Endothelial cell of umbilical vein (primary cell): ENCODE results near the gene IKZF1. TPM values are rescaled to one million over a fixed set of nuclear protein-coding genes. Genes with fewer than 3 reads are reported as not detected.

Experiments
- BruUV-seq: library from RNA; stranded (reverse); fragments of 400-500 nt; replicated peaks from 2 replicates; lab custom pipeline; 2021; lab: Mats Ljungman, UMichigan
- CTCF ChIA-PET: fragments of 300-600, 350-600 bp; sonication (Branson Sonifier 250); formaldehyde crosslinking; loops from one replicate; lab custom pipeline; 2021; ENCODE audit warnings: antibody characterized with exemption, inconsistent platforms; lab: Charles Lee
- POLR2A ChIA-PET: fragments of 300-600, 350-600 bp; sonication (Branson Sonifier 250); formaldehyde crosslinking; loops from one replicate; lab custom pipeline; 2021; ENCODE audit warnings: antibody characterized with exemption, inconsistent platforms; lab: Charles Lee
- DNase-seq: peaks from one replicate; pipeline ENCODE4 v3.0.0-alpha.2; 2011; ENCODE audit warnings: low read depth, low spot score
- FAIRE-seq: peaks from 2 replicates; lab custom pipeline; 2011; peaks lifted over from hg19 to GRCh38; lab: Jason Lieb, UNC
- H2AFZ ChIP-seq: 2 replicates; pipeline ENCODE4 v1.6.0; 2012; ENCODE audit warnings: low read depth, low read length, control low read depth, inconsistent platforms
- H3K27ac ChIP-seq: 2 replicates; pipeline ENCODE4 v1.5.1; 2011; ENCODE audit warnings: low read depth, mild to moderate bottlenecking, control low read depth, low read length, moderate library complexity; ENCODE audit not compliant: insufficient read depth
- H3K27me3 ChIP-seq, 2 experiments: 2 replicates each; pipeline versions ENCODE4 v1.6.0 to v1.6.1; 2011; ENCODE audit warnings: low read length in 2 of 2, mixed read lengths in 1 of 2; ENCODE audit not compliant: control insufficient read depth in 2 of 2, insufficient read depth in 2 of 2
- H3K36me3 ChIP-seq, 2 experiments: 2 replicates in 1 of 2; 3 replicates in 1 of 2; pipeline ENCODE4 v1.5.1; 2011; ENCODE audit warnings: low read length in 2 of 2, mild to moderate bottlenecking in 1 of 2, moderate library complexity in 1 of 2; ENCODE audit not compliant: control insufficient read depth in 2 of 2, insufficient read depth in 2 of 2; ENCODE audit errors: extremely low read depth in 1 of 2
- H3K4me1 ChIP-seq: 3 replicates; pipeline ENCODE4 v1.5.1; 2011; ENCODE audit warnings: mild to moderate bottlenecking, low read length; ENCODE audit not compliant: control insufficient read depth, insufficient read depth; ENCODE audit errors: extremely low read depth
- H3K4me2 ChIP-seq: 2 replicates; pipeline ENCODE4 v1.6.1; 2011; ENCODE audit warnings: low read length, control low read depth, mixed read lengths; ENCODE audit not compliant: insufficient read depth
- H3K4me3 ChIP-seq, 3 experiments: fragments of 200-600 bp in 1 of 3; sonication (generic), shearing (Covaris generic) in 1 of 3; replicated peaks in 1 of 3; 2 replicates each; pipeline ENCODE4 v1.5.1; 2011 to 2016; ENCODE audit warnings: control low read depth in 3 of 3, low read length in 3 of 3, mild to moderate bottlenecking in 2 of 3, inconsistent platforms in 1 of 3, low read depth in 1 of 3, moderate library complexity in 1 of 3; ENCODE audit not compliant: insufficient read depth in 1 of 3
- H3K79me2 ChIP-seq: 2 replicates; pipeline ENCODE4 v1.6.0; 2012; ENCODE audit warnings: low read length, inconsistent platforms; ENCODE audit not compliant: control insufficient read depth, insufficient read depth
- H3K9ac ChIP-seq: replicated peaks from 2 replicates; pipeline ENCODE3; 2011; ENCODE audit warnings: low read length, control low read depth; ENCODE audit not compliant: insufficient read depth; ENCODE audit errors: extremely low read depth
- H3K9me1 ChIP-seq: replicated peaks from 3 replicates; pipeline ENCODE4 v1.6.0; 2011; ENCODE audit warnings: mild to moderate bottlenecking, low read length; ENCODE audit not compliant: control insufficient read depth, insufficient read depth; ENCODE audit errors: extremely low read depth
- H3K9me3 ChIP-seq: replicated peaks from 2 replicates; pipeline ENCODE4 v1.5.1; 2012; ENCODE audit warnings: low read length, inconsistent platforms; ENCODE audit not compliant: control insufficient read depth, insufficient read depth
- H4K20me1 ChIP-seq: replicated peaks from 2 replicates; pipeline ENCODE3; 2011; ENCODE audit warnings: mild to moderate bottlenecking, low read length; ENCODE audit not compliant: control insufficient read depth, insufficient read depth; ENCODE audit errors: extremely low read depth
- EZH2 ChIP-seq: IDR thresholded peaks from 2 replicates; pipeline ENCODE4 v1.6.1; 2012; ENCODE audit warnings: borderline replicate concordance, low read depth, mild to moderate bottlenecking, moderate library complexity, low read length, inconsistent platforms; ENCODE audit not compliant: severe bottlenecking
- JUN ChIP-seq: IDR thresholded peaks from 2 replicates; pipeline ENCODE4 v1.6.1; 2011; ENCODE audit warnings: borderline replicate concordance, low read depth; ENCODE audit not compliant: insufficient read length, insufficient read depth
- dilution Hi-C: fragments of 300-500 bp; cut with MboI; formaldehyde crosslinking; loops from one replicate; pipeline ENCODE4 v1.15.0; 2019; ENCODE audit warnings: low sequenced_read_pairs; ENCODE audit not compliant: extremely low pct_ligation_motif_present
- intact Hi-C: fragments of 100-400 bp; cut with micrococcal nuclease; formaldehyde crosslinking; loops from one replicate; pipeline ENCODE4 v1.10.0; 2022
- polyA plus RNA-seq, 4 experiments: library from polyadenylated mRNA; depleted of rRNA in 3 of 4; stranded (reverse) in 3 of 4; unstranded in 1 of 4; fragments of >200 nt; gene quantifications; 2 replicates each; pipeline versions ENCODE4 v1.2.1 to v1.2.3, GENCODE V29; 2011 to 2012; ENCODE audit warnings: missing spikeins in 1 of 4
- total RNA-seq: library from RNA; stranded (reverse); gene quantifications from 2 replicates; pipeline ENCODE4 v1.2.3, GENCODE V29; 2021
- TF ChIP-seq, protein P1 (sequence below): IDR thresholded peaks from 2 replicates; pipeline ENCODE4 v1.6.1; 2011; ENCODE audit not compliant: insufficient read depth, insufficient read length
- TF ChIP-seq, protein P2 (sequence below), 2 donors: IDR thresholded peaks; 1 replicate in 1 of 2; 2 replicates in 1 of 2; pipeline ENCODE4 v1.5.1; 2011; ENCODE audit warnings: low read length in 2 of 2, mild to moderate bottlenecking in 2 of 2, moderate library complexity in 2 of 2, control low read depth in 1 of 2, inconsistent platforms in 1 of 2, low read depth in 1 of 2; ENCODE audit not compliant: insufficient read depth in 1 of 2; ENCODE audit errors: extremely low read depth in 1 of 2

The IKZF1 gene
- total and polyA plus RNA-seq, 2 donors (not counting 3 experiments of a cell fraction or from before 2014, with no cell fraction given) = 0.01 to 0.20 TPM

DNA sequence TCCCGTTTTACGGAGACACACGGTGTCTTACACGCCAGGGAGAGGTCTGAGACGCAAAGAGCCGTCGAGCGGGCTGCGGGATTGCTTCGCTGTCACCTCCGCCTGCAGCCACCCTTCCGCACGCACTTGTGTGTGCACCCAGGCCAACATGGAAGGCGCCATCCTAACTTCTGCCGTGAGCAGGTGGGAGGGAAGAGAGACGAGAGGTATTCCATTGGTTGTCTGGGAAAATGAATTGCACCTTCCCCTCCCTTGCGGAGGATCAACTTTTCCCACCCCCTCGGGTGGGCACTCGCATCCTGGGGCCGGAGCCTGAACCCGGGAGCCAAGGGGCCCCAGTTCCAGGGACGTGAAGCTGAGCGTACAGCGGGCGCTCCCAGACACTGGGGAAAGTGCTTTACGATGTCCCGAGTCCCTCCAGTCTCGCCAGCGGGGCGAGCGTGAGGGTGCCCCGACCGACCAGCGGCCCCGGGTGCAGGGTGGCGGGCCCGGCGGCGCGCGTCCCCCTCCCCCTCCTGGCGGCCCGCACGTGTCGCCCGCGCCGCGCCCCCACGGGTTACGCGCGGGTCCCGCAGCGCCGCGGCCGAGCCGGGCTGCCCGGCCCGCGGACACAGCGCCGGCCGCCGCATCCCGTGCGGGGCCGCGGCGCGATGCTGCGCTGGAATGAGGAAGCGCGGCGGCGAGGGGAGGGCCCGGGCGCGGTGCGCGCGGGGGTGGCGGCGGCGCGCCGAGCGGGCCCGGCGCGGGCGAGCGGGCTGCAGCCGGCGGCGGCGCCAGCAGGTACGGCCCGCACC lies 984 bp upstream of the IKZF1 start:
- no peaks in the 10 kb centered on the region for H3K4me1 ChIP-seq
- no peaks in the 10 kb centered on the region for H3K79me2 ChIP-seq
- TF ChIP-seq EZH2 (peak; percentile 68), JUN (no peak)
- TF ChIP-seq, protein P1, sequence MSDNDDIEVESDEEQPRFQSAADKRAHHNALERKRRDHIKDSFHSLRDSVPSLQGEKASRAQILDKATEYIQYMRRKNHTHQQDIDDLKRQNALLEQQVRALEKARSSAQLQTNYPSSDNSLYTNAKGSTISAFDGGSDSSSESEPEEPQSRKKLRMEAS = no peak
- no peak overlapping the region for H3K27ac ChIP-seq
- CTCF ChIA-PET = no interaction called here
- H3K9ac ChIP-seq = no peak overlapping the region
- H3K4me2 ChIP-seq = no peak overlapping the region
- no TSS peak for BruUV-seq
- FAIRE-seq (no peak), DNase-seq (no peak)
- no peaks in the 10 kb centered on the region for H4K20me1 ChIP-seq
- peaks cover 34 to 53% of the 10 kb centered on the region in 2 experiments for H3K27me3 ChIP-seq
- no peaks in the 10 kb centered on the region for H3K9me3 ChIP-seq
- intact Hi-C loops (loop anchor here (10.0 kb wide), 1 partner anchor 61 kb away; no protein-coding TSS in a partner anchor), dilution Hi-C loops (no loop called here)
- no peaks in the 10 kb centered on the region for H3K36me3 ChIP-seq
- no peak overlapping the region for H2AFZ ChIP-seq
- POLR2A ChIA-PET = no interaction called here
- peak overlapping the region in 1 of 3 experiments; percentile 23 for H3K4me3 ChIP-seq
- no peaks in the 10 kb centered on the region for H3K9me1 ChIP-seq

DNA sequence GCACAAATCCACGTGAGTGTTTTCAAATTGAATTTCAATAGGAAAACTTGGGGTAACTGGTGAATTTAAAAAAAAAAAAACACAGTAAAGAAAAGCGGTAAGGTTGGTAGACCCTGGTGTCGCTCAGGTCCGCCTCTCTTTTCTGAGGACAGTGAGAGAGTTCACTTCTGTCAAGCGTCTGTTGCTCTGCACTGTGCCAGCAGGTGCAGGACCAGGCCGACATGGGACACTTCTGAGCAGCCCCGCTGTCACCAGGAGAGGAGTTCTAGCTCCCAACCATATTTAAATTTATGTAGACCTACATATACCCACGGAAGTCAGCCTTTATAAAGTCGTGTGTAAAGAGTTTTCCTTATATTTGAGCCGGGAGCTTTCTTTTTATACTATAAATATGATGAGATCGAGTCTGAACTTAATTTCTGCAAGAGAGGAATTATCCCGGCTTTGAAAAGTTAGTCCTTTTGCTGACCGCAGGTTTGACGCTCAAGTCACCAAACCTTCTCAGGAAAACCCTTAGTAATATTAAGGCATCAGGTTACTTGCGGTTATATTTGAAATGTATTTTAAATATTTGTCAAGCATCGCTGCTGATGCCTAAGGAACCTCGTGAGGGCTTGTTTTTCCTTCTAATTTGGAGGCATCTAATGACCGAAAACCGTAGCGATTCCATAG lies 531 bp downstream of the IKZF1 start:
- TF ChIP-seq, protein P2, sequence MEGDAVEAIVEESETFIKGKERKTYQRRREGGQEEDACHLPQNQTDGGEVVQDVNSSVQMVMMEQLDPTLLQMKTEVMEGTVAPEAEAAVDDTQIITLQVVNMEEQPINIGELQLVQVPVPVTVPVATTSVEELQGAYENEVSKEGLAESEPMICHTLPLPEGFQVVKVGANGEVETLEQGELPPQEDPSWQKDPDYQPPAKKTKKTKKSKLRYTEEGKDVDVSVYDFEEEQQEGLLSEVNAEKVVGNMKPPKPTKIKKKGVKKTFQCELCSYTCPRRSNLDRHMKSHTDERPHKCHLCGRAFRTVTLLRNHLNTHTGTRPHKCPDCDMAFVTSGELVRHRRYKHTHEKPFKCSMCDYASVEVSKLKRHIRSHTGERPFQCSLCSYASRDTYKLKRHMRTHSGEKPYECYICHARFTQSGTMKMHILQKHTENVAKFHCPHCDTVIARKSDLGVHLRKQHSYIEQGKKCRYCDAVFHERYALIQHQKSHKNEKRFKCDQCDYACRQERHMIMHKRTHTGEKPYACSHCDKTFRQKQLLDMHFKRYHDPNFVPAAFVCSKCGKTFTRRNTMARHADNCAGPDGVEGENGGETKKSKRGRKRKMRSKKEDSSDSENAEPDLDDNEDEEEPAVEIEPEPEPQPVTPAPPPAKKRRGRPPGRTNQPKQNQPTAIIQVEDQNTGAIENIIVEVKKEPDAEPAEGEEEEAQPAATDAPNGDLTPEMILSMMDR (IDR thresholded peaks at IDR 0.05; ENCODE audit: extremely low read depth in 1 of 2, insufficient read depth in 1 of 2, low read depth in 1 of 2, low read length in 2 of 2) = no peak
- TF ChIP-seq EZH2 = peak; percentile 11
- Histone ChIP-seq H3K9ac (no peak overlapping the region), H3K27me3 (peaks cover 37 to 55% of the 10 kb centered on the region in 2 experiments), H3K79me2 (no peaks in the 10 kb centered on the region), H3K27ac (no peak overlapping the region), H3K4me3 (no peak overlapping the region), H3K9me3 (no peaks in the 10 kb centered on the region), H2AFZ (no peak overlapping the region), H3K9me1 (no peaks in the 10 kb centered on the region), H3K4me2 (no peak overlapping the region), H3K36me3 (no peaks in the 10 kb centered on the region), H4K20me1 (no peaks in the 10 kb centered on the region), H3K4me1 (no peaks in the 10 kb centered on the region)
- BruUV-seq = no TSS peak
- POLR2A ChIA-PET = no interaction called here
- CTCF ChIA-PET = interaction anchor here (0.8 kb wide), 1 partner anchor 10 kb away, joined by 3 read pairs; no protein-coding TSS in a partner anchor
- intact Hi-C loops (loop anchor here (10.0 kb wide), 1 partner anchor 60 kb away; no protein-coding TSS in a partner anchor), dilution Hi-C loops (no loop called here)
- DNase-seq = no peak
- FAIRE-seq = no peak
